ENCODE data around the gene SLC9A2. TPM values are rescaled to one million over a fixed set of nuclear protein-coding genes. Genes with fewer than 3 reads are reported as not detected.
A peak's percentile ranks its signal among the peaks of the same experiment; 100 is the strongest.

Gene SLC9A2
- total RNA-seq, 1 donor from 2014 or later: 0.05 TPM

GRCh38 chr2:102592601-102593000 is 26.8 kb upstream of the SLC9A2 start:
- Mint-ChIP-seq H3K4me3 (ENCODE audit: unreplicated experiment) (no peak overlapping the region), H3K9me3 (ENCODE audit: unreplicated experiment) (no peaks in the 10 kb centered on the region), H3K36me3 (ENCODE audit: low read depth, unreplicated experiment) (no peaks in the 10 kb centered on the region), H3K27me3 (ENCODE audit: unreplicated experiment) (no peaks in the 10 kb centered on the region), H3K4me1 (ENCODE audit: unreplicated experiment) (no peaks in the 10 kb centered on the region), H3K27ac (ENCODE audit: unreplicated experiment) (no peak overlapping the region)
- DNase-seq (ENCODE audit: low spot score): peak; percentile 35
- peak; percentile 72 for TF ChIP-seq CTCF (IDR thresholded peaks at IDR 0.05; ENCODE audit: unreplicated experiment)

- H3K36me3 Mint-ChIP-seq (ENCODE audit: low read depth, unreplicated experiment): no peaks in the 10 kb centered on the region
These were observed 25.8 kb upstream of the SLC9A2 start for GRCh38 chr2:102593516-102593915.

GRCh38 chr2:102594445-102595016 is 24.8 kb upstream of the SLC9A2 start:
- TF ChIP-seq CTCF (IDR thresholded peaks at IDR 0.05; ENCODE audit: unreplicated experiment): no peak
- no peak overlapping the region for H3K4me3 Mint-ChIP-seq (ENCODE audit: unreplicated experiment)
- H3K27ac Mint-ChIP-seq (ENCODE audit: unreplicated experiment): no peak overlapping the region
- no peaks in the 10 kb centered on the region for H3K27me3 Mint-ChIP-seq (ENCODE audit: unreplicated experiment)
- H3K36me3 Mint-ChIP-seq (ENCODE audit: low read depth, unreplicated experiment): no peaks in the 10 kb centered on the region
- H3K4me1 Mint-ChIP-seq (ENCODE audit: unreplicated experiment): no peaks in the 10 kb centered on the region
- DNase-seq (ENCODE audit: low spot score): no peak
- no peaks in the 10 kb centered on the region for H3K9me3 Mint-ChIP-seq (ENCODE audit: unreplicated experiment)

More at GRCh38 chr2:102593516-102593915, 25.8 kb upstream of the SLC9A2 start:
- no peak for DNase-seq (ENCODE audit: low spot score)
- Mint-ChIP-seq H3K27me3 (ENCODE audit: unreplicated experiment) (no peaks in the 10 kb centered on the region), H3K4me3 (ENCODE audit: unreplicated experiment) (no peak overlapping the region), H3K4me1 (ENCODE audit: unreplicated experiment) (no peaks in the 10 kb centered on the region), H3K9me3 (ENCODE audit: unreplicated experiment) (no peaks in the 10 kb centered on the region), H3K27ac (ENCODE audit: unreplicated experiment) (no peak overlapping the region)
- TF ChIP-seq CTCF (IDR thresholded peaks at IDR 0.05; ENCODE audit: unreplicated experiment): no peak

GRCh38 chr2:102597788-102598187 is 21.6 kb upstream of the SLC9A2 start:
- no peaks in the 10 kb centered on the region for H3K27me3 Mint-ChIP-seq (ENCODE audit: unreplicated experiment)
- DNase-seq (ENCODE audit: low spot score): no peak
- no peaks in the 10 kb centered on the region for H3K9me3 Mint-ChIP-seq (ENCODE audit: unreplicated experiment)

More at GRCh38 chr2:102597788-102598187, 21.6 kb upstream of the SLC9A2 start:
- H3K27ac Mint-ChIP-seq (ENCODE audit: unreplicated experiment): no peak overlapping the region
- no peak overlapping the region for H3K4me3 Mint-ChIP-seq (ENCODE audit: unreplicated experiment)
- H3K36me3 Mint-ChIP-seq (ENCODE audit: low read depth, unreplicated experiment): no peaks in the 10 kb centered on the region
- H3K4me1 Mint-ChIP-seq (ENCODE audit: unreplicated experiment): no peaks in the 10 kb centered on the region
- TF ChIP-seq CTCF (IDR thresholded peaks at IDR 0.05; ENCODE audit: unreplicated experiment): no peak

Measured in endothelial cell (in vitro differentiated cells).